ENCODE data around the gene MPV17.

Gene MPV17

GRCh38 chr2:27263287-27264252, 59.3 kb downstream of the MPV17 start:
- DNase-seq, result no peak

GRCh38 chr2:27262379-27263286, 60.3 kb downstream of the MPV17 start, which contains the start of gene SLC30A3:
TSS of gene SLC30A3 (minus strand) at chr2:27263047. CDS start at chr2:27262906, 141 bp downstream.
- peak; percentile 75 to 76 for DNase-seq

- DNase-seq, result no peak
Measured at GRCh38 chr2:27261926-27262298, 61.0 kb downstream of the MPV17 start.

- DNase-seq, result no peak
Measured at GRCh38 chr2:27261241-27261925, 61.5 kb downstream of the MPV17 start.

Data from CD4-positive, alpha-beta T cell treated with Interleukin-1 beta for 1 hour (primary cell).